ENCODE measurements around the gene ATOH7. TPM values are rescaled to one million over a fixed set of nuclear protein-coding genes. Genes with fewer than 3 reads are reported as not detected.

Gene ATOH7
- total RNA-seq, 1 experiment from 2014 or later: not detected

- BruUV-seq (replicated peaks): no TSS peak
- Histone ChIP-seq H3K79me2 (ENCODE audit: insufficient read depth, low read length) (no peaks in the 10 kb centered on the region), H3K9me3 (ENCODE audit: control insufficient read depth in 1 of 2, insufficient read depth in 1 of 2, low read depth in 1 of 2, low read length in 2 of 2) (no peaks in the 10 kb centered on the region), H3K9me2 (ENCODE audit: insufficient read depth) (no peaks in the 10 kb centered on the region), H3K4me2 (ENCODE audit: low read length) (no peak overlapping the region), H3K36me3 (ENCODE audit: control insufficient read depth in 1 of 2, insufficient read depth in 2 of 2, low read length in 2 of 2) (no peaks in the 10 kb centered on the region), H3K4me3 (replicated peaks in 1 of 2; ENCODE audit: low read depth in 1 of 2, low read length in 2 of 2) (no peak overlapping the region), H3K27me3 (ENCODE audit: insufficient read depth, low read length) (no peaks in the 10 kb centered on the region), H3K4me1 (ENCODE audit: control insufficient read depth in 1 of 2, insufficient read depth in 2 of 2, low read length in 2 of 2) (no peaks in the 10 kb centered on the region), H3K27ac (ENCODE audit: low read depth, low read length) (no peak overlapping the region), H3K9ac (ENCODE audit: low read length) (no peak overlapping the region), H2AFZ (ENCODE audit: low read depth, low read length, poor library complexity, severe bottlenecking) (peak overlapping the region; percentile 60), H4K20me1 (ENCODE audit: insufficient read depth) (no peaks in the 10 kb centered on the region)
- ATAC-seq (no peak), DNase-seq (ENCODE audit: low read depth, low spot score) (no peak)
- intact Hi-C loops (cut with micrococcal nuclease): no loop called here
- POLR2A ChIA-PET: no interaction called here
- no peak for TF ChIP-seq REST (IDR thresholded peaks at IDR 0.05; ENCODE audit: low read depth)
- TF ChIP-seq CTCF (IDR thresholded peaks at IDR 0.05 in 2 of 3, conservative IDR thresholded peaks at IDR 0.05 in 1 of 3; ENCODE audit: borderline replicate concordance in 1 of 3, insufficient read depth in 1 of 3, low read depth in 2 of 3, low read length in 2 of 3): no peak
- TF ChIP-seq ELF1 (IDR thresholded peaks at IDR 0.05; ENCODE audit: borderline replicate concordance, low read depth): no peak
- no peak for TF ChIP-seq FOSL1 (IDR thresholded peaks at IDR 0.05; ENCODE audit: low read depth)
- no peak for TF ChIP-seq POLR2A (IDR thresholded peaks at IDR 0.05; ENCODE audit: borderline replicate concordance, extremely low read depth, insufficient read depth, insufficient read length)
- no peak for TF ChIP-seq EZH2 (IDR thresholded peaks at IDR 0.05)
- TF ChIP-seq CBX3 (IDR thresholded peaks at IDR 0.05; ENCODE audit: low read depth): no peak
- RAD21 ChIA-PET (ENCODE audit: low non-redundant PET in 1 of 2, low total read pairs in 2 of 2, uncharacterized antibody in 2 of 2, unreplicated experiment in 2 of 2): no interaction called here
- CTCF ChIA-PET: interaction anchor here (2.2 kb wide), 1 partner anchor 10 kb away, joined by 9 read pairs; no protein-coding TSS in a partner anchor
These were observed 9.5 kb downstream of the ATOH7 start for GRCh38 chr10:68222391-68222790.
